HCT116 (cell line): Measurements from ENCODE around the gene EML4. TPM values are rescaled to one million over a fixed set of nuclear protein-coding genes. Genes with fewer than 3 reads are reported as not detected.

Experiments
- ATAC-seq: fragments of 200-7000 bp; cut with Tn5 transposase; 2 replicates; pipeline ENCODE4 v1.9.1; 2020; ENCODE audit warnings: mild to moderate bottlenecking, moderate library complexity
- BruUV-seq: library from RNA; stranded (reverse); fragments of 400-500 nt; replicated peaks from 2 replicates; lab custom pipeline; 2021; lab: Mats Ljungman, UMichigan
- CTCF ChIA-PET: fragments of 300-600 bp; sonication (Branson Sonifier 250); formaldehyde crosslinking; loops from one replicate; lab custom pipeline; 2021; ENCODE audit warnings: antibody characterized with exemption; lab: Charles Lee
- POLR2A ChIA-PET: fragments of 300-600, 350-600 bp; sonication (Branson Sonifier 250); formaldehyde crosslinking; loops from one replicate; lab custom pipeline; 2021; ENCODE audit warnings: antibody characterized with exemption; lab: Charles Lee
- RAD21 ChIA-PET, 2 experiments: fragments of 300-600 bp; sonication (Branson Sonifier 250); formaldehyde crosslinking; loops; one replicate each; lab custom pipeline; 2023; ENCODE audit warnings: low total read pairs in 2 of 2; ENCODE audit not compliant: uncharacterized antibody in 2 of 2, unreplicated experiment in 2 of 2, low non-redundant PET in 1 of 2; lab: Charles Lee
- DNase-seq: peaks from one replicate; pipeline ENCODE4 v3.0.0-alpha.2; 2010; ENCODE audit warnings: low read depth, low spot score
- H2AFZ ChIP-seq: fragments of 200-600 bp; shearing (Covaris generic), sonication (generic); 2 replicates; pipeline ENCODE4 v1.6.1; 2017; ENCODE audit warnings: low read depth, mixed run types, mixed read lengths, antibody characterized with exemption, low read length; ENCODE audit not compliant: poor library complexity, severe bottlenecking
- H3K27ac ChIP-seq: 2 replicates; pipeline ENCODE4 v1.5.1; 2012; ENCODE audit warnings: low read depth, low read length
- H3K27me3 ChIP-seq: fragments of 200-600 bp; sonication (generic); 2 replicates; pipeline ENCODE4 v1.6.1; 2016; ENCODE audit warnings: mixed run types, low read length, mixed read lengths; ENCODE audit not compliant: insufficient read depth
- H3K36me3 ChIP-seq, 2 experiments: fragments of 200-500 bp in 1 of 2; fragments of 200-600 bp in 1 of 2; sonication (Bioruptor generic) in 1 of 2; sonication (generic) in 1 of 2; 2 replicates each; pipeline versions ENCODE4 v1.5.1 to v1.6.1; 2014 to 2016; ENCODE audit warnings: low read length in 2 of 2, inconsistent platforms in 1 of 2, mixed read lengths in 1 of 2, mixed run types in 1 of 2; ENCODE audit not compliant: insufficient read depth in 2 of 2, control insufficient read depth in 1 of 2
- H3K4me1 ChIP-seq, 2 experiments: fragments of 200-600 bp in 1 of 2; sonication (generic) in 1 of 2; 2 replicates each; pipeline versions ENCODE4 v1.5.1 to v1.6.1; 2012 to 2017; ENCODE audit warnings: low read length in 2 of 2, inconsistent platforms in 1 of 2, mild to moderate bottlenecking in 1 of 2, mixed read lengths in 1 of 2, mixed run types in 1 of 2, moderate library complexity in 1 of 2; ENCODE audit not compliant: insufficient read depth in 2 of 2, control insufficient read depth in 1 of 2
- H3K4me2 ChIP-seq: fragments of 200-600 bp; sonication (generic); 2 replicates; pipeline ENCODE4 v1.6.1; 2017; ENCODE audit warnings: mixed run types, low read length, mixed read lengths
- H3K4me3 ChIP-seq, 2 experiments: fragments of 200-600 bp in 1 of 2; sonication (generic) in 1 of 2; replicated peaks in 1 of 2; 2 replicates each; pipeline ENCODE4 v1.5.1; 2011 to 2016; ENCODE audit warnings: low read length in 2 of 2, control low read depth in 1 of 2, low read depth in 1 of 2, mild to moderate bottlenecking in 1 of 2, mixed read lengths in 1 of 2, mixed run types in 1 of 2
- H3K79me2 ChIP-seq: fragments of 200-600 bp; sonication (generic); 2 replicates; pipeline ENCODE4 v1.6.1; 2017; ENCODE audit warnings: mild to moderate bottlenecking, mixed run types, low read length, moderate library complexity, mixed read lengths; ENCODE audit not compliant: insufficient read depth
- H3K9ac ChIP-seq: fragments of 200-600 bp; sonication (generic); 2 replicates; pipeline ENCODE4 v1.6.1; 2016; ENCODE audit warnings: low read length, mixed read lengths
- H3K9me2 ChIP-seq: fragments of 200-600 bp; sonication (generic), shearing (Covaris generic); 2 replicates; pipeline ENCODE4 v1.6.1; 2017; ENCODE audit warnings: mixed run types, mild to moderate bottlenecking, moderate library complexity; ENCODE audit not compliant: insufficient read depth
- H3K9me3 ChIP-seq, 2 experiments: fragments of 200-500 bp in 1 of 2; fragments of 200-600 bp in 1 of 2; sonication (Bioruptor generic) in 1 of 2; sonication (generic) in 1 of 2; 2 replicates each; pipeline ENCODE4 v1.6.1; 2014 to 2017; ENCODE audit warnings: low read length in 2 of 2, mixed read lengths in 2 of 2, inconsistent platforms in 1 of 2, low read depth in 1 of 2, mild to moderate bottlenecking in 1 of 2, mixed run types in 1 of 2, moderate library complexity in 1 of 2; ENCODE audit not compliant: control insufficient read depth in 1 of 2, insufficient read depth in 1 of 2
- H4K20me1 ChIP-seq: fragments of 200-600 bp; sonication (generic), shearing (Covaris generic); 2 replicates; pipeline ENCODE4 v1.6.1; 2017; ENCODE audit warnings: mixed run types, mild to moderate bottlenecking, moderate library complexity; ENCODE audit not compliant: insufficient read depth
- CBX3 ChIP-seq: IDR thresholded peaks from 2 replicates; pipeline ENCODE4 v1.6.1; 2012; ENCODE audit warnings: low read depth
- CEBPB ChIP-seq: IDR thresholded peaks from 2 replicates; pipeline ENCODE4 v1.6.1; 2012; ENCODE audit warnings: low read depth
- EGR1 ChIP-seq: IDR thresholded peaks from 2 replicates; pipeline ENCODE4 v1.6.1; 2012; ENCODE audit warnings: low read depth
- EZH2 ChIP-seq: fragments of 200-600 bp; sonication (generic); IDR thresholded peaks from 2 replicates; pipeline ENCODE4 v1.6.1; 2017; ENCODE audit warnings: antibody characterized with exemption, mixed run types
- EZH2phosphoT487 ChIP-seq: fragments of 200-600 bp; IDR thresholded peaks from 2 replicates; pipeline ENCODE4 v1.6.1; 2018; ENCODE audit warnings: antibody characterized with exemption, borderline replicate concordance
- FOSL1 ChIP-seq: IDR thresholded peaks from 2 replicates; pipeline ENCODE4 v1.6.1; 2012; ENCODE audit warnings: low read depth
- JUND ChIP-seq: IDR thresholded peaks from 2 replicates; pipeline ENCODE4 v1.6.1; 2012
- POLR2A ChIP-seq: IDR thresholded peaks from 2 replicates; pipeline ENCODE4 v1.7.0; 2011; ENCODE audit warnings: borderline replicate concordance; ENCODE audit not compliant: insufficient read depth, insufficient read length; ENCODE audit errors: extremely low read depth
- POLR2AphosphoS5 ChIP-seq: IDR thresholded peaks from 2 replicates; pipeline ENCODE4 v1.6.1; 2011; ENCODE audit warnings: mild to moderate bottlenecking, low read depth, low read length, moderate library complexity
- TCF7L2 ChIP-seq: IDR thresholded peaks from 2 replicates; pipeline ENCODE4 v1.7.0; 2011; ENCODE audit warnings: borderline replicate concordance, inconsistent platforms; ENCODE audit not compliant: insufficient read depth, insufficient read length; ENCODE audit errors: extremely low read depth
- ZFX ChIP-seq: fragments of 450-650 bp; IDR thresholded peaks from 2 replicates; pipeline ENCODE4 v1.6.1; 2017
- intact Hi-C: fragments of 100-400 bp; cut with micrococcal nuclease; formaldehyde crosslinking; loops from 2 replicates; pipeline ENCODE4 v1.10.0; 2022
- total RNA-seq: library from RNA; stranded (reverse); gene quantifications from one replicate; pipeline ENCODE4 v1.2.1, GENCODE V29; 2021; ENCODE audit not compliant: unreplicated experiment
- TF ChIP-seq, protein P1 (sequence below): IDR thresholded peaks from 2 replicates; pipeline ENCODE4 v1.6.1; 2012
- TF ChIP-seq, protein P2 (sequence below): IDR thresholded peaks from 2 replicates; pipeline ENCODE4 v1.6.1; 2011; ENCODE audit warnings: mild to moderate bottlenecking, low read length, moderate library complexity; ENCODE audit not compliant: insufficient replicate concordance; ENCODE audit errors: extremely low read depth
- TF ChIP-seq, protein P3 (sequence below): IDR thresholded peaks from 2 replicates; pipeline ENCODE4 v1.6.1; 2012; ENCODE audit warnings: low read depth

The EML4 gene
- total RNA-seq, 1 experiment from 2014 or later: 53.5 TPM

DNA sequence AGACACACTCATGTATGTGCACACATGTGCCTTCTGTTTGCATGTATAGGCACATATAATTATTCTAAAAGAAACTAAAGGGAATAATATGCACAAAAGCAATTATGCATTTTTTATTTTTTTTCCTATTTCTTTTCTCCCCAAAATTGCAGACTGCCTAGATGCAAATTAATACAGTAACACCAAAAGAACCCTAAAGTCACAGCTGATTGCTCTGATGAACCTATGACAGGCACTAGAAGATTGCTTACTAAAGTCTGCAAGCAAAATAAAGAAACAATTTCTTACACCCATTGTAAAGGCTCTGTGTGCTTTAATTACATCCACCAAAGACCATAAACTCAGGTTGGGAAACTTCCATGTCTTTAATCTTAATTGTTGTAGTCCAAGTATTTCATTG is 7.7 kb upstream of the EML4 start:
- no peak overlapping the region for H3K27ac ChIP-seq
- H2AFZ ChIP-seq: no peak overlapping the region
- H3K9me3 ChIP-seq: no peaks in the 10 kb centered on the region
- no peak overlapping the region for H3K4me2 ChIP-seq
- RAD21 ChIA-PET: no interaction called here
- H3K4me3 ChIP-seq: no peak overlapping the region
- no peak for ATAC-seq
- no peaks in the 10 kb centered on the region for H3K4me1 ChIP-seq
- H3K36me3 ChIP-seq: no peaks in the 10 kb centered on the region
- BruUV-seq: no TSS peak
- POLR2A ChIA-PET: no interaction called here
- intact Hi-C loops: no loop called here
- TF ChIP-seq TCF7L2: no peak
- no peak for TF ChIP-seq EGR1
- no peak for TF ChIP-seq POLR2A
- TF ChIP-seq, protein P1, sequence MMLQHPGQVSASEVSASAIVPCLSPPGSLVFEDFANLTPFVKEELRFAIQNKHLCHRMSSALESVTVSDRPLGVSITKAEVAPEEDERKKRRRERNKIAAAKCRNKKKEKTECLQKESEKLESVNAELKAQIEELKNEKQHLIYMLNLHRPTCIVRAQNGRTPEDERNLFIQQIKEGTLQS: no peak
- TF ChIP-seq, protein P2, sequence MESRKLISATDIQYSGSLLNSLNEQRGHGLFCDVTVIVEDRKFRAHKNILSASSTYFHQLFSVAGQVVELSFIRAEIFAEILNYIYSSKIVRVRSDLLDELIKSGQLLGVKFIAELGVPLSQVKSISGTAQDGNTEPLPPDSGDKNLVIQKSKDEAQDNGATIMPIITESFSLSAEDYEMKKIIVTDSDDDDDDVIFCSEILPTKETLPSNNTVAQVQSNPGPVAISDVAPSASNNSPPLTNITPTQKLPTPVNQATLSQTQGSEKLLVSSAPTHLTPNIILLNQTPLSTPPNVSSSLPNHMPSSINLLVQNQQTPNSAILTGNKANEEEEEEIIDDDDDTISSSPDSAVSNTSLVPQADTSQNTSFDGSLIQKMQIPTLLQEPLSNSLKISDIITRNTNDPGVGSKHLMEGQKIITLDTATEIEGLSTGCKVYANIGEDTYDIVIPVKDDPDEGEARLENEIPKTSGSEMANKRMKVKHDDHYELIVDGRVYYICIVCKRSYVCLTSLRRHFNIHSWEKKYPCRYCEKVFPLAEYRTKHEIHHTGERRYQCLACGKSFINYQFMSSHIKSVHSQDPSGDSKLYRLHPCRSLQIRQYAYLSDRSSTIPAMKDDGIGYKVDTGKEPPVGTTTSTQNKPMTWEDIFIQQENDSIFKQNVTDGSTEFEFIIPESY: no peak
- TF ChIP-seq POLR2AphosphoS5: no peak
- no peak for TF ChIP-seq EZH2
- TF ChIP-seq, protein P3, sequence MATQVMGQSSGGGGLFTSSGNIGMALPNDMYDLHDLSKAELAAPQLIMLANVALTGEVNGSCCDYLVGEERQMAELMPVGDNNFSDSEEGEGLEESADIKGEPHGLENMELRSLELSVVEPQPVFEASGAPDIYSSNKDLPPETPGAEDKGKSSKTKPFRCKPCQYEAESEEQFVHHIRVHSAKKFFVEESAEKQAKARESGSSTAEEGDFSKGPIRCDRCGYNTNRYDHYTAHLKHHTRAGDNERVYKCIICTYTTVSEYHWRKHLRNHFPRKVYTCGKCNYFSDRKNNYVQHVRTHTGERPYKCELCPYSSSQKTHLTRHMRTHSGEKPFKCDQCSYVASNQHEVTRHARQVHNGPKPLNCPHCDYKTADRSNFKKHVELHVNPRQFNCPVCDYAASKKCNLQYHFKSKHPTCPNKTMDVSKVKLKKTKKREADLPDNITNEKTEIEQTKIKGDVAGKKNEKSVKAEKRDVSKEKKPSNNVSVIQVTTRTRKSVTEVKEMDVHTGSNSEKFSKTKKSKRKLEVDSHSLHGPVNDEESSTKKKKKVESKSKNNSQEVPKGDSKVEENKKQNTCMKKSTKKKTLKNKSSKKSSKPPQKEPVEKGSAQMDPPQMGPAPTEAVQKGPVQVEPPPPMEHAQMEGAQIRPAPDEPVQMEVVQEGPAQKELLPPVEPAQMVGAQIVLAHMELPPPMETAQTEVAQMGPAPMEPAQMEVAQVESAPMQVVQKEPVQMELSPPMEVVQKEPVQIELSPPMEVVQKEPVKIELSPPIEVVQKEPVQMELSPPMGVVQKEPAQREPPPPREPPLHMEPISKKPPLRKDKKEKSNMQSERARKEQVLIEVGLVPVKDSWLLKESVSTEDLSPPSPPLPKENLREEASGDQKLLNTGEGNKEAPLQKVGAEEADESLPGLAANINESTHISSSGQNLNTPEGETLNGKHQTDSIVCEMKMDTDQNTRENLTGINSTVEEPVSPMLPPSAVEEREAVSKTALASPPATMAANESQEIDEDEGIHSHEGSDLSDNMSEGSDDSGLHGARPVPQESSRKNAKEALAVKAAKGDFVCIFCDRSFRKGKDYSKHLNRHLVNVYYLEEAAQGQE: no peak
- TF ChIP-seq CBX3: no peak
- TF ChIP-seq FOSL1: no peak
- TF ChIP-seq JUND: no peak
- no peak for TF ChIP-seq ZFX
- TF ChIP-seq EZH2phosphoT487: no peak
- no peak for TF ChIP-seq CEBPB
- DNase-seq: no peak
- H3K79me2 ChIP-seq: no peaks in the 10 kb centered on the region
- H3K9me2 ChIP-seq: no peaks in the 10 kb centered on the region
- CTCF ChIA-PET: no interaction called here
- no peak overlapping the region for H3K9ac ChIP-seq
- no peaks in the 10 kb centered on the region for H3K27me3 ChIP-seq
- H4K20me1 ChIP-seq: no peaks in the 10 kb centered on the region
